ENCODE measurements around the gene ARAP2.

DNA sequence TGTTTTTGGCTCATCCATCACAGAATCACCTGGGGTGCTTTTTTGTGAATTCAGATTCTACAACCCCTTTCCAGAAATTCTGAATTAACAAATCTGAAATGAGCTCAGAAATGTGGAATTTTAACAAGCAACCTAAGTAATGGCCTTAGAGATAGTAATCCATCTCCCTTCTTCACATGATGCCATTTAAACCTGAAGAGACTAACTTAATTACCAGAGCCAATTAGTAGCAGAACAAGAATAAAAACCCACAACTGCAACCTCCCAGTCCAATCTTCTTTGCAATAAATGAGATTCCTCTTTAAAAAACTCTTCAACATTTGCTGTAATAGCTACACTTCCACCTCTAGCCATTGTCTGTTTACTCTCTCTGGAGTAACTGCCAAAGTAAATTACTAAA lies 69.7 kb downstream of the ARAP2 start:
- TF ChIP-seq, protein P1, sequence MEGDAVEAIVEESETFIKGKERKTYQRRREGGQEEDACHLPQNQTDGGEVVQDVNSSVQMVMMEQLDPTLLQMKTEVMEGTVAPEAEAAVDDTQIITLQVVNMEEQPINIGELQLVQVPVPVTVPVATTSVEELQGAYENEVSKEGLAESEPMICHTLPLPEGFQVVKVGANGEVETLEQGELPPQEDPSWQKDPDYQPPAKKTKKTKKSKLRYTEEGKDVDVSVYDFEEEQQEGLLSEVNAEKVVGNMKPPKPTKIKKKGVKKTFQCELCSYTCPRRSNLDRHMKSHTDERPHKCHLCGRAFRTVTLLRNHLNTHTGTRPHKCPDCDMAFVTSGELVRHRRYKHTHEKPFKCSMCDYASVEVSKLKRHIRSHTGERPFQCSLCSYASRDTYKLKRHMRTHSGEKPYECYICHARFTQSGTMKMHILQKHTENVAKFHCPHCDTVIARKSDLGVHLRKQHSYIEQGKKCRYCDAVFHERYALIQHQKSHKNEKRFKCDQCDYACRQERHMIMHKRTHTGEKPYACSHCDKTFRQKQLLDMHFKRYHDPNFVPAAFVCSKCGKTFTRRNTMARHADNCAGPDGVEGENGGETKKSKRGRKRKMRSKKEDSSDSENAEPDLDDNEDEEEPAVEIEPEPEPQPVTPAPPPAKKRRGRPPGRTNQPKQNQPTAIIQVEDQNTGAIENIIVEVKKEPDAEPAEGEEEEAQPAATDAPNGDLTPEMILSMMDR (conservative IDR thresholded peaks at IDR 0.05), result no peak
- TF ChIP-seq EZH2 (IDR thresholded peaks at IDR 0.05; ENCODE audit: low read depth), result no peak

Data from PC-9 (cell line).